ENCODE data around the gene MYBPC3.

The MYBPC3 gene

GRCh38 chr11:47306484-47306844 is 46.0 kb downstream of the MYBPC3 start:
- no peak for TF ChIP-seq CTCF (IDR thresholded peaks at IDR 0.05; ENCODE audit: low read depth, low read length)
- DNase-seq (ENCODE audit: extremely low read depth, low read depth), result no peak

GRCh38 chr11:47305734-47306483 is 46.6 kb downstream of the MYBPC3 start:
- no peak for DNase-seq (ENCODE audit: extremely low read depth, low read depth)
- no peak for TF ChIP-seq CTCF (IDR thresholded peaks at IDR 0.05; ENCODE audit: low read depth, low read length)

- TF ChIP-seq CTCF (IDR thresholded peaks at IDR 0.05; ENCODE audit: low read depth, low read length), result no peak
- no peak for DNase-seq (ENCODE audit: extremely low read depth, low read depth)
Measured at GRCh38 chr11:47302853-47303252, 49.6 kb downstream of the MYBPC3 start.

- no peak for DNase-seq (ENCODE audit: extremely low read depth, low read depth)
- no peak for TF ChIP-seq CTCF (IDR thresholded peaks at IDR 0.05; ENCODE audit: low read depth, low read length)
Measured at GRCh38 chr11:47299078-47299477, 53.4 kb downstream of the MYBPC3 start.

GRCh38 chr11:47296045-47296444 is 56.5 kb downstream of the MYBPC3 start:
- TF ChIP-seq CTCF (IDR thresholded peaks at IDR 0.05; ENCODE audit: low read depth, low read length), result no peak
- no peak for DNase-seq (ENCODE audit: extremely low read depth, low read depth)

- TF ChIP-seq CTCF (IDR thresholded peaks at IDR 0.05; ENCODE audit: low read depth, low read length), result no peak
- DNase-seq (ENCODE audit: extremely low read depth, low read depth), result no peak
Measured at GRCh38 chr11:47295385-47295784, 57.1 kb downstream of the MYBPC3 start.

- DNase-seq (ENCODE audit: extremely low read depth, low read depth), result no peak
- no peak for TF ChIP-seq CTCF (IDR thresholded peaks at IDR 0.05; ENCODE audit: low read depth, low read length)
Measured at GRCh38 chr11:47289856-47290255, 62.6 kb downstream of the MYBPC3 start.

Measured in AG09319 (cell line).